Loucy (cell line): Measurements from ENCODE around the gene ARSI.

Experiments
- H2AFZ ChIP-seq: fragments of 200-600 bp; sonication (generic); 2 replicates; pipeline ENCODE4 v1.6.0; 2016; ENCODE audit warnings: antibody characterized with exemption, mild to moderate bottlenecking, low read length, moderate library complexity
- H3F3A ChIP-seq: fragments of 200-600 bp; 2 replicates; pipeline ENCODE4 v1.6.0; 2016; ENCODE audit warnings: antibody characterized with exemption, low read depth, mild to moderate bottlenecking
- H3K27me3 ChIP-seq: fragments of 200-600 bp; sonication (generic); 2 replicates; pipeline ENCODE4 v1.6.1; 2014; ENCODE audit warnings: low read length, mild to moderate bottlenecking; ENCODE audit not compliant: insufficient read depth, poor library complexity, severe bottlenecking
- H3K36me3 ChIP-seq: fragments of 200-600 bp; sonication (generic); 2 replicates; pipeline ENCODE4 v1.6.1; 2016; ENCODE audit warnings: low read length; ENCODE audit not compliant: insufficient read depth
- H3K4me1 ChIP-seq: fragments of 200-600 bp; sonication (generic); 2 replicates; pipeline ENCODE4 v1.5.1; 2014; ENCODE audit warnings: low read length, mild to moderate bottlenecking; ENCODE audit not compliant: insufficient read depth, poor library complexity, severe bottlenecking
- H3K4me2 ChIP-seq: fragments of 200-600 bp; sonication (generic); 2 replicates; pipeline ENCODE4 v1.6.0; 2014; ENCODE audit warnings: antibody characterized with exemption, low read length, low read depth, mild to moderate bottlenecking; ENCODE audit not compliant: poor library complexity, severe bottlenecking
- H3K4me3 ChIP-seq: fragments of 200-600 bp; sonication (generic); 2 replicates; pipeline ENCODE4 v1.5.1; 2014; ENCODE audit warnings: low read length, mild to moderate bottlenecking, mixed read lengths; ENCODE audit not compliant: poor library complexity, severe bottlenecking
- H3K79me2 ChIP-seq: fragments of 200-600 bp; sonication (generic); 2 replicates; pipeline ENCODE4 v1.6.1; 2014; ENCODE audit warnings: low read length; ENCODE audit not compliant: insufficient read depth
- H3K9ac ChIP-seq: fragments of 200-600 bp; sonication (generic); 2 replicates; pipeline ENCODE4 v1.6.0; 2014; ENCODE audit warnings: mild to moderate bottlenecking, low read depth, low read length, moderate library complexity; ENCODE audit not compliant: poor library complexity, severe bottlenecking
- H3K9me2 ChIP-seq: fragments of 200-600 bp; sonication (generic); replicated peaks from 2 replicates; pipeline ENCODE4 v1.6.1; 2016; ENCODE audit warnings: low read depth, low read length, mixed read lengths
- H3K9me3 ChIP-seq: fragments of 200-600 bp; sonication (generic); 2 replicates; pipeline ENCODE4 v1.6.1; 2014; ENCODE audit warnings: mild to moderate bottlenecking, antibody characterized with exemption, low read length, low read depth; ENCODE audit not compliant: insufficient read depth
- H4K20me1 ChIP-seq: fragments of 200-600 bp; sonication (generic); 2 replicates; pipeline ENCODE4 v1.6.0; 2014; ENCODE audit warnings: antibody characterized with exemption, low read length, mild to moderate bottlenecking; ENCODE audit not compliant: insufficient read depth, poor library complexity, severe bottlenecking
- EZH2phosphoT487 ChIP-seq: fragments of 200-600 bp; IDR thresholded peaks from 2 replicates; pipeline ENCODE4 v1.6.1; 2018; ENCODE audit warnings: antibody characterized with exemption, mild to moderate bottlenecking, moderate library complexity, borderline replicate concordance
- TF ChIP-seq, protein P1 (sequence below): fragments of 200-600 bp; sonication (generic); conservative IDR thresholded peaks from 2 replicates; pipeline ENCODE4 v1.5.1; 2014; ENCODE audit warnings: mild to moderate bottlenecking, antibody characterized with exemption, low read length

The ARSI gene

DNA sequence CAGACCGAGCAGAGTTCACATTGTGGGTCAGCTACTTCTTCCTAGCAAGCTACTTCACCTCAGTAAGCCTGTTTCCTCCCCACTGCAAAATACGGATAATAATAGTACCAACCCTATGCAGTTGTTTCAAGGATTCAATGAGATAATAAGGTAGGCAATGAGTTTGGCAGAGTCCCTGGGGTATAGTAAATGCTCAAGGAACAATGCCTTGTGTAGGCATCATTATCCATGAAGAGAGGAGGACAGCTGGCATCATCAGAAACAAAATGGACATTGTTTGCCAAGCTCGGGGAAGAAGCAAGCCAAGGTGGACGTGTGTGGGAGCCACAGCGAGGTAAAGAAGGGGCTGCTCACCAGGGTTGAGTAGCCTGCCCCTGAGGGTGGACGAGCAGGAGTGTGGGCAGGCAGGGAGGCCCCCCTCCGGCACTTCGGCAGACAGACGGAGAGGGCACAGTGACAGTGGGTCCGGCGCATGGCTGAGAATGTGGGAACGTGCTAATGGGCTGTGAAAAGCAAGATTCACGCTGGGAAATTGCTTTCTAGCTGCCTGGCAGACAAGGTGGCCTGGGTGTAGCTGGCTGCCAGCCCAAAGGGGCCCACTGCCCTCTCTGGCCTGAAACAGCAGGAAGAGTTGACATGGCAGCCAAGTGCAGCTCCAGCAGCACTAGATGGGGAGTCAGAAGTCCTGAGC, 23.2 kb downstream of the ARSI start:
- no peak for TF ChIP-seq EZH2phosphoT487
- TF ChIP-seq, protein P1, sequence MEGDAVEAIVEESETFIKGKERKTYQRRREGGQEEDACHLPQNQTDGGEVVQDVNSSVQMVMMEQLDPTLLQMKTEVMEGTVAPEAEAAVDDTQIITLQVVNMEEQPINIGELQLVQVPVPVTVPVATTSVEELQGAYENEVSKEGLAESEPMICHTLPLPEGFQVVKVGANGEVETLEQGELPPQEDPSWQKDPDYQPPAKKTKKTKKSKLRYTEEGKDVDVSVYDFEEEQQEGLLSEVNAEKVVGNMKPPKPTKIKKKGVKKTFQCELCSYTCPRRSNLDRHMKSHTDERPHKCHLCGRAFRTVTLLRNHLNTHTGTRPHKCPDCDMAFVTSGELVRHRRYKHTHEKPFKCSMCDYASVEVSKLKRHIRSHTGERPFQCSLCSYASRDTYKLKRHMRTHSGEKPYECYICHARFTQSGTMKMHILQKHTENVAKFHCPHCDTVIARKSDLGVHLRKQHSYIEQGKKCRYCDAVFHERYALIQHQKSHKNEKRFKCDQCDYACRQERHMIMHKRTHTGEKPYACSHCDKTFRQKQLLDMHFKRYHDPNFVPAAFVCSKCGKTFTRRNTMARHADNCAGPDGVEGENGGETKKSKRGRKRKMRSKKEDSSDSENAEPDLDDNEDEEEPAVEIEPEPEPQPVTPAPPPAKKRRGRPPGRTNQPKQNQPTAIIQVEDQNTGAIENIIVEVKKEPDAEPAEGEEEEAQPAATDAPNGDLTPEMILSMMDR: no peak
- H2AFZ ChIP-seq: no peak overlapping the region

DNA sequence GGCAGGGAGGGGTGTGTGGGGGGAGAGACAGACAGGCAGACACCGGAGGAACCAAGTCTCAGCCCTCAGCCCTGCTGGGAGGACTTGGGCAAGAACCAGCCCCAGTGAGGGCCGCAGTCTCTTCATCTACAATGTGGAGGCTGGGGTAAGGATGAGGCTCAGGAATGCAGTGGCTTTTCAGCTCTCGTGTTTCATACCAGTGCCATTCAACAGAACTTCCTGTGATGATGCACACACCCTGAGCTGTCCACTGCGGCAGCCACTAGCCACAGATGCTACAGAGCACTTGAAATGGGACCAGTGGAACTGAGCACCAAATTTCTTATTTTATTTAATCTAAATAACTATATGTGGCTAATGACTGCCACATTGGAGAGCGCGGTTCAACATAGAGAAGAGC, 23.8 kb downstream of the ARSI start:
- H3K4me2 ChIP-seq: no peak overlapping the region
- no peaks in the 10 kb centered on the region for H3K79me2 ChIP-seq
- no peaks in the 10 kb centered on the region for H3F3A ChIP-seq
- H3K9me2 ChIP-seq: no peaks in the 10 kb centered on the region
- no peak for TF ChIP-seq EZH2phosphoT487
- TF ChIP-seq, protein P1: no peak
- H3K4me3 ChIP-seq: no peak overlapping the region
- H3K9me3 ChIP-seq: no peaks in the 10 kb centered on the region
- no peak overlapping the region for H2AFZ ChIP-seq
- H3K4me1 ChIP-seq: no peaks in the 10 kb centered on the region
- H4K20me1 ChIP-seq: no peaks in the 10 kb centered on the region
- H3K27me3 ChIP-seq: peaks cover 5% of the 10 kb centered on the region
- H3K36me3 ChIP-seq: no peaks in the 10 kb centered on the region
- no peak overlapping the region for H3K9ac ChIP-seq

More for the DNA sequence above, 23.2 kb downstream of the ARSI start:
- no peaks in the 10 kb centered on the region for H3K79me2 ChIP-seq
- no peaks in the 10 kb centered on the region for H3F3A ChIP-seq
- no peaks in the 10 kb centered on the region for H3K4me1 ChIP-seq
- H3K36me3 ChIP-seq: no peaks in the 10 kb centered on the region
- H3K4me2 ChIP-seq: no peak overlapping the region
- no peaks in the 10 kb centered on the region for H3K9me3 ChIP-seq
- H4K20me1 ChIP-seq: no peaks in the 10 kb centered on the region
- H3K4me3 ChIP-seq: no peak overlapping the region
- no peak overlapping the region for H3K9ac ChIP-seq
- peaks cover 5% of the 10 kb centered on the region for H3K27me3 ChIP-seq
- no peaks in the 10 kb centered on the region for H3K9me2 ChIP-seq

DNA sequence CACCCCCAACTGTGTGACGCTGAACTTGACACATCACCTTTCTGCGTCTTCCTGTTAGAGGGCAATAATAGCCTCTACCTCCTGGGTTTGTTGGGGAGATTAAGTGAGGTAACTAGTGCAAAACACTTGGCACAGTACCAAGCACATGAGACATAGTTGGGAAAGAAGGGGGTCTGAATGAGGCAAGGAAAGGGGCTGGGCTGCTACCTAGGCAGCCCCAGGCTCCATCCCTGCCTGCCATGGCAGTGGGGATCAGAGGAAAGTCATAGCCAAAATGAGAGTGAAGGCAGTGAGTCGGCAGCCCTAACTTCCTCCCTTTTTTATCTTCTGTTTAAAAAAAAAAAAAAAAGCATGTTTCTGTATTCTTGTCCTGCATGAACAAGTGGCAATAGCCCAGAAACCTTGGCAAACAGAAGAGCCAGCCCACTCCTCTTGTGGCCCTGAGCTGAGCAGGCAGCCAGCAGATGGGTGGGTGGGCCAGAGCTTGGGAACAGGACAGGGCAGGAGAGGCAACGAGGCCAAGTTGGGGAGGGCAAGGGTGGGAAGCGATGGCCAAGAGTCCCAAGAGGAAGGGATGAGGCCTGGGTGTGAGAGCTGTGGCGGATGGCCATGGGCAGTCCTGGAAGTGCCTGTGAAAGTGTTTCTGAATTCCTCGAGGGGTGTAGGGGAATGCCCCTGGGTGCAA, 24.5 kb downstream of the ARSI start:
- H3F3A ChIP-seq: no peaks in the 10 kb centered on the region
- H3K4me2 ChIP-seq: no peak overlapping the region
- H2AFZ ChIP-seq: no peak overlapping the region
- H3K4me3 ChIP-seq: no peak overlapping the region
- H3K9ac ChIP-seq: no peak overlapping the region
- peaks cover 5% of the 10 kb centered on the region for H3K27me3 ChIP-seq
- H3K9me2 ChIP-seq: no peaks in the 10 kb centered on the region
- no peaks in the 10 kb centered on the region for H3K4me1 ChIP-seq
- no peaks in the 10 kb centered on the region for H3K9me3 ChIP-seq
- H4K20me1 ChIP-seq: no peaks in the 10 kb centered on the region
- TF ChIP-seq, protein P1: no peak
- no peak for TF ChIP-seq EZH2phosphoT487
- H3K36me3 ChIP-seq: no peaks in the 10 kb centered on the region
- no peaks in the 10 kb centered on the region for H3K79me2 ChIP-seq
